ENCODE data around the gene ATP10A.

ATP10A gene

DNA sequence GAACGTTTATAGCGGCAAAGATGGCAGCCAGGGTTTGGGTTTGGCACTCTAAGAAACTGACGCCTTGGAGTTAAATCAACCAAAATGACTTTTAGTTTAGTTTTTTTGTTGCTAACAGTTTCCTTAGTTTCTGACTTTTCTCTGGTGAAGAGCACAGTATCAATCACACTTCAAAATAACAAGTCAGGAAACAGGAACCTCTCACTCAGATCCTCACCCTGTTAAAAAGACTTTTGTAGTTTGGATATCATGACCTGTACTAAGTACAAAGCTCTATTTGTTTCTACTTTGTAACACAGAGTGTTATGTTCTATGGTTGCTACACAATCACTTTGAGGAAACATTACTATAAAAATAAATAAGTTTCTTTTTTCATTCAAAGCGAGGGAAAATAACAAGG is 51.1 kb downstream of the ATP10A start:
- DNase-seq (ENCODE audit: low read depth): no peak

GRCh38 chr15:25811481-25811906 is 51.6 kb downstream of the ATP10A start:
- no peak for DNase-seq (ENCODE audit: low read depth)

- no peak for DNase-seq (ENCODE audit: low read depth)
These were observed 52.5 kb downstream of the ATP10A start for GRCh38 chr15:25810631-25811091.

DNA sequence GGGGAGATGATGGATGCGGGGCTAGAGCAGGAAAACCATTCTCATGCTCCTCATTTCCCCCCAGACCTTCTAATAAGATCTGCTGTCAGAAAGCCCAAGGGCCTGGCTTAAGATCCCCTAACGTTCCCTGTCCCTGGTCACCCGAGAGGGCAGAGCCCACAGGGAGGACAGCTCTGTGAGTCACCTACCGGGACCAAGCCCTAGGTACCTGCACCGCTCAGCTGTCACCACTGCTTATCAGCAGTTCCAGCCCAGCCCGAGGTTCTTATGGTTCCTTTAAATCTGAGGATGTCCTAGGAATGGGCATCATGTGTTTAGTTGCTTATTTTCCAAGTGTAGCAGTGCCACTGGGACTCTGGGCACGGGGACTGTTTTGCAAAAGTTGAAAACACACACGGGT is 53.0 kb downstream of the ATP10A start:
- no peak for DNase-seq (ENCODE audit: low read depth)

- no peak for DNase-seq (ENCODE audit: low read depth)
These were observed 56.1 kb downstream of the ATP10A start for GRCh38 chr15:25807063-25807462.

DNA sequence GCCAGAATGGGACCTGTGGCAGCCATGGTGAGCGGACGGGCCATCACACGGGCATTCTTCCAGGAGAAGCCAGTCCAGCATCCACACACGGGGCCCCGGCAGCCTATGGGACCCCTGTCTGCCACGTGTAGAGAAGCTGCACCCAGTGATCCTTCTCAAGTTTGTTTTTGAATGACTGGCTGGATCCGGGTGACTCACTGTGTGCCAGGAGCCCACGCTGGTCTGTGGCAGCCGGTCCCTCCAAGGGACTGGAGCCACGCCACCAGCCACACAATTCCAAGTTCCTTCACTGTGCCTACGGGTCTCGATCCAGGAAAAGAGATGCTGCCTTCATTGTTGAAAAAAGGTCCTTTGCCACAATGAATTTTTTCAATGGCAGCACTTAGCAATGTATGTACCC is 58.1 kb downstream of the ATP10A start:
- no peak for DNase-seq (ENCODE audit: low read depth)

DNA sequence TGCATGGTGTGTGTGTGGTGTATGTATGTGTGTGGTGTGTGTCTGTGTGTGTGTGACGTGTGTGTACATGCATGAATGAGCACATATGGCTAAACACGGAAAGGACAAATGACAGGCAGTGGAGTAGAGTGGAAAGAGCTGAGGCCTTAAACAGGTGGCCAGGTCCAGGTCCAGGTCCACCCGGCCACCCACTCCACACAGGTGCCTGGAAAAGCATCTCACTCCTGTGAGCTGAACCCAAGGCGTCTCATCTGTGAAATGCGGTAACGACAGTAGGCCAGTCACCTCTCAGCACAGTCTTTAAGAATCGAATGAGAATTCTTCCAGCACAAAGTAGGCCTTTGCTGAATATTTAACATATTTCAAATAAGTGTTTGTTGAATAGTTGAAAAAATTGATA is 58.7 kb downstream of the ATP10A start:
- no peak for DNase-seq (ENCODE audit: low read depth)

- DNase-seq (ENCODE audit: low read depth): no peak
These were observed 59.6 kb downstream of the ATP10A start for GRCh38 chr15:25803541-25803940.

DNA sequence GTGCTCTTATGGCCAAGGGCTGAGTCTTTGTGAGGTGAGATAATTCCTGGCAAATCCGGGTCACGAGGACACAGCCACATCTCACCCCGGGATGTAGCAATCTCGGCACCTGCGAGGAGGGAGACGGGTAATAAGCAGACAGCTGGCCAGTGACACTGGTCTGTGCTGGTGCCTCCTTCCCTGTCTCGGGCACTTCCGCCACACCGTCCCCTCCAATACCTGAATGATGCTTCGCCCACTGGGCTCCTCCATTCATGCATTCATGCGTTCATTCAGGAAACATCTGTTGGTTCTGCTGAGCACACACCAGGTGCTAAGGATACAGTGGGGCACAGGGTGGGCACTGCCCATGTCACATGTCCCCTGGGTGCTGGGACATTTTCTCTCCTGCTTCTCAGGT is 60.1 kb downstream of the ATP10A start:
- DNase-seq (ENCODE audit: low read depth): no peak

GRCh38 chr15:25802285-25802830 is 60.8 kb downstream of the ATP10A start:
- DNase-seq (ENCODE audit: low read depth): no peak

DNA sequence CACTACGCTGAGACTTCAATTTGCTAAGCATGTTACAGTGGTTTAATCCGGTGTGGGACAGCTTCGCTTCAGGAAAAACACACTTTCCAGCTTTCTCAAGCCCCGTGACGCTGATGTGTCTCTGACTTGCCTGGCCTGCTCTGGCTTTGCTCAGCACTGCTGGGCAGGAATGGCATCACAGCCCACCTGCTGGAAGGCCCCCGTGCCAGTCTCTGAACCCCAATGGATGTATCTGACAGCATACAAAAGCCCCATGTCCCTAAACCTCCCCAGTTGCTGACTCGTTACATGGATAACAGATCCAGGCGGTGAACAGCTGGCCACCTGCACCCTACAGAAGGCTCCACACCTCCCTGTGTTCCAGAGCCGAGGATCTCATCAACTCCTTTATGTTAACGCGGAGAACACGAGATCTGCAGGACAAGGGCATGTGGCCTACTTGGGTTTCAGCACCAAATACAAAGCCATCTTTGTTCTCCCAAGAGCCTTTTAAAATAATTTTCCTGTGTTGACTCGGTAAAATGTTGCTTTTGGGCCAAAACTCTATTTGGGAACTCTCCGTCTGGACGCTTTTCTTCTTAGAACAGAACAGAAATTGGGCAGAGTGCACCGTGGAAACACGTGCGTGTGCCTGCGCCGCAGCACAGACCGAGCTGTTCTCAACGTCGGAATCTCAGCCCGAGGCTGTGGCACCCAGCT is 61.4 kb downstream of the ATP10A start:
- no peak for DNase-seq (ENCODE audit: low read depth)

DNA sequence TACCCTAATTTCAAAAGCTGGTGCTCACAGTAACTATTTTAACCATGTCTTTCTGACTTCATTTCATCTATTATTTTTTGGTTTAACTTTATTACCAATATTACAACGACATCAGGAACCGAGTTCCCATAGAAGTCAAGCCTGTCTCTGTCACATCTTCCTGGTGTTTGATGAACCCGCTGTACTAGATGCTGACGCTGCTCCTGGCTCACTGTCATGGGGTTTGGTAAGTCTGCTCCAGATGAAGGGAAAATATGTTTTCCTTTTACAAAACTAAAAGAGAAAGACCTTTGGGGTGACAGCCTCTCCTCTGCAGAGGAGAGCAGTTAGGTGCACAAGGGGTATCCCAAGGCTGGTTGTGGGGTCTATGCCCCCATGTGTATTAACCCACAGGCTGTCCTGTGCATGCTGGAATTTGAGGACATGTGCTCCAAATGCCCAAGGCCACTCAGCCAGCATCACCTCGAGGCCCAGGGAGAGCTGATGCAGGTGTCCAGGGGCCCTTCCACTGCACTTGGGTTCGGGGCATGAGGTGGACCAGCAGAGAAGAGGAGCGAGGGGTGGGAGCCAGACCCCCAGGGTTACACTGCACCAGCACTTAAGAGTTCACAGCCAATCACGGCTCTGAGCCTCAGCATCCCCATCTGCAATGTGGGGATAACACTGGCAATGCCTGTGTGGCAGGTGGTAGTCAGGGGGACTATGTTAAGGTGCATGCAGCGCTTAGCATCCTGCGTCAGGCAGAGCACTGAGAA is 62.2 kb downstream of the ATP10A start:
- no peak for DNase-seq (ENCODE audit: low read depth)

DNA sequence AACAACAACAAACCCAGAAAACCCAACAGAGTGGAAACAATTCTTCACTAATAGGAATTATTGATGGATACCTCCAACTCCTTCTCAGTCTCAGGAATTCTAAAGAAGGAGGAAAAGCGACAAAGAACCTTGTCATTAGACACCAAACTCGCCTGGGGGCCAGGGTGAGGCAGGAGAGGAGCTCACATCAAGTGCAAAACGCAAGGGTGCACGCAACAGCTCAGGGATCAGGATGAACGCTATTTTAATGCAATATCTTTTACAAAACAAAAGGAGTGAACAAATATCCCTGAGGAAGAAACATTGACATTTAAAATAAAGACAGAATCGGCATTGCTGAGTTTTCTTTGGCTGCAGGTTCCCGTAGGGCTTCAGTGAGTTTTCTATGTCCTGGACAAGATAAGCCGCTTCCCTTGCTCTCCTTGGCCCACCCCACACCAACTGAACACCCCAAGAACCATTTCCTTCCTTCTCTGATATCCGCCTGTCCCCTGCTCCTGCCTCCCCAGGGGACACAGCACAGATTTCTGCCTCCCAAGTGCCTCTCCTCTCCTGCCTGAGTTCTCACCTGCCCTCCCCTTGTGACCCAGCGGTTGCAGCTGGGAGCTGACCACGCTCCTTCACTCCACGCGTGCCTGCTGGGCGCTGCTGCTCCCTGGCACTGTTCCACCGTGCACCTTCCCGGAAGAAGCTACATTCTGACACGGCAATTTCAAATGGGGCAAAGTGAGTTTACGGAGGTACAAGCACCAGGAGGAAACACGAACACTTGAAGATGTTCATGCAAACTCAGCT is 63.0 kb downstream of the ATP10A start:
- no peak for DNase-seq (ENCODE audit: low read depth)

- no peak for DNase-seq (ENCODE audit: low read depth)
These were observed 64.9 kb downstream of the ATP10A start for GRCh38 chr15:25797936-25798901.

GRCh38 chr15:25797511-25797935 is 65.6 kb downstream of the ATP10A start:
- DNase-seq (ENCODE audit: low read depth): no peak

DNA sequence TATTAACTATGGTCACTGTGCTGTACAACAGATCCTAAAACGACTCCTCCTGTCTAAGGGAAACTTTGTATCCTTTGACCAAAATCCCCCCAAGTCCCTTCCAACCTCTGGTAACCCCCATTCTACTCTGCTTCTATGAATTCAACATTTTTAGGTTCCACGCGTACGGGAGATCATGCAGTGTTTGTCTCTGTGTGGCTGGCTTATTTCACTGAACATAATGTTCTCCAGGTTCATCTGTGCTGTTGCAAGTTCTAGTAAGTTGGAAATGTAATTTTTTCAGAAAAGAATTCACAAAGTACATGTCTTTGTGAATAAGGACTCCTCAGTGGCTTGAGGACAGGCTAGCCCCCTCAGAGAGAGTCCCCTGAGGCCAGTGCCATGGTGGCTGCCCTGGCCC is 66.1 kb downstream of the ATP10A start:
- DNase-seq (ENCODE audit: low read depth): no peak

DNA sequence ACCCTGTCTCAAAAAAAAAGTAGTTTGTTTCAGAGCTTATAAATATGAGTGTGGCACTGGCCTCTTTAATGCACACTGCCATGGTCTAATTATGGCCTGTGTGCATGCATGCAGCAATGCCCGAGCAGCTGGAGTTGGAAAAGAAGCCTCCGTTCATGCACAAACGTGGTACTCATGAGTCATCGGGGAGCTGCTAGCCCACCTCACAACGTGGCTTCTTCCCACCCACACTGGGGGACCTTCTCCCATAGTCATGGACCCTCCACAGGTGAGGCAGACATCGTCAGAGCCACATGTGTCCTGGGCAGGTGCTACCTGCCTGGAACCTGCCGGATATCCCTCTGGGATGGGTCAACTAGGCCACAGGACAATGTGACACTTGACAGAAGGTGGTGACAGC is 66.7 kb downstream of the ATP10A start:
- DNase-seq (ENCODE audit: low read depth): no peak

DNA sequence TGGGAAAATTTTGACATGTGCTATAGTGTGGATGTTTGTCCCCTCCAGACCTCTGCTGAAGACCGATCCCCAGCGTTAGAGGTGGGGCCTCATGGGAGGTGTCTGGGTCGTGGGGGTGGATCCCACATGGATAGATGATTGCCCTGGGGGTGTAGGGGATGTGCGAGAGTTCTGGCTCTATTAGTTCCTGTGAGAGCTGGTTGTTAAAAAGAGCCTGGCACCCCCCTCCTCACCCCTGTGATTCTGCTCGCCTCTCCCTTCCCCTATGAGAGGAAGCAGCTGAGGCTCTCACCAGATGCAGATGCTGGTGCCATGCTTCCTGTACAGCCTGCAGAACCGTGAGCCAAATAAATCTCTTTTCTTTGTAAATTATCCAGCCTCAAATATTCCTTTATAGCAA is 67.4 kb downstream of the ATP10A start:
- no peak for DNase-seq (ENCODE audit: low read depth)

DNA sequence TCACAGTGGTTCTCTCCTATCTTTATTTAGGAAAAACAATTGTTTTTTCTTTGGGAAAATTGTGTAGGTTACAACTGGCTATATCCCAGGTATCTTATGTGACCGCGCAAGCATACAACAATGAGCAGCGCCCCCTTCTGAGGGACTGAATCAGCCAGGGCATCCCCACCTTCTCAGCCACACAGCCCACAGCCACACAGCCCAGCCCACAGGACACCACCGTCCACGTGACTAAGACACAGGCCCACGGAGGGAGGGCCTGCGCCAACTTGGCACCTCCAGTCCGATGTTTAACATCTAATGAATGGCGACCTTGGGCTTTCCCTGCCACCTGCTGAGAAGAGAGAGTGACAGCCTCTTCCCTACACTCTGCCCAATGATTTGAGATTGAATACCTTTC is 68.1 kb downstream of the ATP10A start:
- DNase-seq (ENCODE audit: low read depth): no peak

- DNase-seq (ENCODE audit: low read depth): no peak
These were observed 69.6 kb downstream of the ATP10A start for GRCh38 chr15:25793354-25794050.

GRCh38 chr15:25792128-25792527 is 71.0 kb downstream of the ATP10A start:
- no peak for DNase-seq (ENCODE audit: low read depth)

All from HS-5 (cell line).